Liver (tissue), 9 donors: Measurements from ENCODE around the gene EPM2A. TPM values are rescaled to one million over a fixed set of nuclear protein-coding genes. Genes with fewer than 3 reads are reported as not detected.

Experiments
- DNase-seq: peaks from one replicate; pipeline ENCODE4 v3.0.0-alpha.2; 2017; ENCODE audit warnings: low spot score
- H3K27ac ChIP-seq, 2 donors: one replicate each; pipeline ENCODE4 v1.7.0; 2013; ENCODE audit warnings: inconsistent platforms in 2 of 2, low read length in 2 of 2, control low read depth in 1 of 2, low read depth in 1 of 2, mild to moderate bottlenecking in 1 of 2
- H3K27me3 ChIP-seq, 4 donors: one replicate each; pipeline versions ENCODE4 v1.6.1 to v1.7.0; 2013; ENCODE audit warnings: low read length in 3 of 4, inconsistent platforms in 1 of 4, mild to moderate bottlenecking in 1 of 4, moderate library complexity in 1 of 4; ENCODE audit not compliant: control insufficient read depth in 4 of 4, insufficient read depth in 4 of 4
- H3K36me3 ChIP-seq, 4 donors: one replicate each; pipeline versions ENCODE4 v1.6.1 to v1.7.0; 2013; ENCODE audit warnings: low read length in 3 of 4, mild to moderate bottlenecking in 3 of 4, low read depth in 1 of 4, moderate library complexity in 1 of 4; ENCODE audit not compliant: control insufficient read depth in 4 of 4, insufficient read depth in 3 of 4
- H3K4me1 ChIP-seq, 4 donors: one replicate each; pipeline versions ENCODE4 v1.6.1 to v1.7.0; 2013; ENCODE audit warnings: low read length in 3 of 4, mild to moderate bottlenecking in 3 of 4, moderate library complexity in 1 of 4; ENCODE audit not compliant: control insufficient read depth in 4 of 4, insufficient read depth in 4 of 4
- H3K4me3 ChIP-seq, 3 donors: one replicate each; pipeline versions ENCODE4 v1.6.1 to v1.7.0; 2013; ENCODE audit warnings: low read length in 3 of 3, control low read depth in 1 of 3, low read depth in 1 of 3, mild to moderate bottlenecking in 1 of 3
- H3K9ac ChIP-seq, 2 donors: one replicate each; pipeline ENCODE4 v1.7.0; 2013; ENCODE audit warnings: low read length in 2 of 2, mild to moderate bottlenecking in 2 of 2, moderate library complexity in 2 of 2, control low read depth in 1 of 2, low read depth in 1 of 2
- H3K9me3 ChIP-seq, 4 donors: one replicate each; pipeline versions ENCODE4 v1.6.1 to v1.7.0; 2013; ENCODE audit warnings: low read length in 3 of 4; ENCODE audit not compliant: control insufficient read depth in 4 of 4
- ATF3 ChIP-seq: IDR thresholded peaks from 2 replicates; pipeline ENCODE4 v1.6.1; 2016; ENCODE audit warnings: antibody characterized with exemption
- CTCF ChIP-seq: fragments of 150-350 bp; IDR thresholded peaks from 2 replicates; pipeline ENCODE4 v1.5.1; 2017; ENCODE audit warnings: improper control_type of control experiment, low read depth, low read length; ENCODE audit not compliant: missing input control
- EGR1 ChIP-seq, 2 donors: IDR thresholded peaks; 2 replicates each; pipeline ENCODE4 v1.6.1; 2016 to 2018; ENCODE audit warnings: antibody characterized with exemption in 2 of 2, low read depth in 2 of 2
- FOXA1 ChIP-seq: IDR thresholded peaks from 2 replicates; pipeline ENCODE4 v1.6.1; 2016; ENCODE audit warnings: antibody characterized with exemption
- FOXA2 ChIP-seq: IDR thresholded peaks from 2 replicates; pipeline ENCODE4 v1.6.1; 2016; ENCODE audit warnings: antibody characterized with exemption
- GABPA ChIP-seq, 2 donors: IDR thresholded peaks in 1 of 2; conservative IDR thresholded peaks in 1 of 2; 2 replicates each; pipeline ENCODE4 v1.6.1; 2016; ENCODE audit warnings: antibody characterized with exemption in 2 of 2, mild to moderate bottlenecking in 1 of 2, moderate library complexity in 1 of 2
- HNF4A ChIP-seq, 2 donors: conservative IDR thresholded peaks; 2 replicates each; pipeline ENCODE4 v1.6.1; 2016; ENCODE audit warnings: antibody characterized with exemption in 2 of 2, mild to moderate bottlenecking in 2 of 2
- HNF4G ChIP-seq: IDR thresholded peaks from 2 replicates; pipeline ENCODE4 v1.6.1; 2016; ENCODE audit warnings: antibody characterized with exemption
- JUND ChIP-seq, 2 donors: IDR thresholded peaks; 2 replicates each; pipeline ENCODE4 v1.6.1; 2016; ENCODE audit warnings: antibody characterized with exemption in 2 of 2
- MAX ChIP-seq: IDR thresholded peaks from 2 replicates; pipeline ENCODE4 v1.6.1; 2016; ENCODE audit warnings: antibody characterized with exemption
- NR2F2 ChIP-seq: IDR thresholded peaks from 2 replicates; pipeline ENCODE4 v1.6.1; 2016; ENCODE audit warnings: antibody characterized with exemption
- RAD21 ChIP-seq, 2 donors: IDR thresholded peaks; 2 replicates each; pipeline ENCODE4 v1.6.1; 2016; ENCODE audit warnings: antibody characterized with exemption in 2 of 2, mild to moderate bottlenecking in 2 of 2
- REST ChIP-seq: IDR thresholded peaks from 2 replicates; pipeline ENCODE4 v1.6.1; 2016; ENCODE audit warnings: antibody characterized with exemption, mild to moderate bottlenecking
- RXRA ChIP-seq, 2 donors: IDR thresholded peaks; 2 replicates each; pipeline ENCODE4 v1.6.1; 2017 to 2018; ENCODE audit warnings: antibody characterized with exemption in 2 of 2, mild to moderate bottlenecking in 1 of 2
- SP1 ChIP-seq: IDR thresholded peaks from 2 replicates; pipeline ENCODE4 v1.6.1; 2018; ENCODE audit warnings: antibody characterized with exemption, mild to moderate bottlenecking
- TAF1 ChIP-seq: conservative IDR thresholded peaks from 2 replicates; pipeline ENCODE4 v1.6.1; 2016; ENCODE audit warnings: antibody characterized with exemption, mild to moderate bottlenecking
- YY1 ChIP-seq: IDR thresholded peaks from 2 replicates; pipeline ENCODE4 v1.6.1; 2016; ENCODE audit warnings: antibody characterized with exemption, mild to moderate bottlenecking
- ZBTB33 ChIP-seq: IDR thresholded peaks from 2 replicates; pipeline ENCODE4 v1.6.1; 2016; ENCODE audit warnings: antibody characterized with exemption
- WGBS: extraction: QIAGEN DNeasy Blood & Tissue Kit; methylation state at CpG from one replicate; pipeline ENCODE4 v1.1.7; 2013; 5-methylcytosine and 5-hydroxymethylcytosine counted together
- polyA plus RNA-seq, 2 donors: library from polyadenylated mRNA; stranded (reverse) in 1 of 2; unstranded in 1 of 2; fragments of 200-250 nt in 1 of 2; fragments of >200 nt in 1 of 2; fragmentation: Nextera tagmentation in 1 of 2; extraction: Ambion mirVana in 1 of 2; gene quantifications; one replicate each; pipeline versions ENCODE4 v1.2.1 to v1.2.3, GENCODE V29; 2013 to 2015
- total RNA-seq, 2 donors: library from RNA; depleted of rRNA; stranded (reverse); fragments of >200 nt; gene quantifications; one replicate each; pipeline ENCODE4 v1.2.3, GENCODE V29; 2014
- donor health status: healthy.
- donor health status: healthy.
- donor health status: healthy.
- donor health status: healthy.
- donor health status: healthy.

Gene EPM2A
- total and polyA plus RNA-seq, 4 donors = 3.7 to 13.0 (median 5.1) TPM

GRCh38 chr6:145707397-145707796 is 27.9 kb downstream of the EPM2A start:
- no peaks in the 10 kb centered on the region for H3K36me3 ChIP-seq
- DNase-seq = no peak
- H3K9me3 ChIP-seq = no peaks in the 10 kb centered on the region
- no peak overlapping the region for H3K9ac ChIP-seq
- no peak overlapping the region for H3K4me3 ChIP-seq
- H3K27ac ChIP-seq = no peak overlapping the region
- TF ChIP-seq RAD21 (IDR thresholded peaks at IDR 0.05) (no peak), EGR1 (IDR thresholded peaks at IDR 0.05; ENCODE audit: low read depth in 2 of 2) (no peak), SP1 (no peak), RXRA (IDR thresholded peaks at IDR 0.05) (no peak), FOXA2 (no peak), TAF1 (no peak), YY1 (no peak), GABPA (IDR thresholded peaks at IDR 0.05 in 1 of 2, conservative IDR thresholded peaks at IDR 0.05 in 1 of 2) (no peak), MAX (no peak), REST (no peak), JUND (IDR thresholded peaks at IDR 0.05) (no peak), FOXA1 (no peak)
- no peaks in the 10 kb centered on the region for H3K27me3 ChIP-seq
- 95% methylated on average over 5 of the region's 5 CpGs for WGBS
- H3K4me1 ChIP-seq = no peaks in the 10 kb centered on the region

- no peak for TF ChIP-seq RXRA (IDR thresholded peaks at IDR 0.05)
- no peak for TF ChIP-seq ATF3
- no peak for TF ChIP-seq REST
- TF ChIP-seq HNF4A (conservative IDR thresholded peaks at IDR 0.05) = no peak
- no peak for TF ChIP-seq FOXA1
- no peak for TF ChIP-seq CTCF
- TF ChIP-seq ZBTB33 = no peak
- TF ChIP-seq EGR1 (IDR thresholded peaks at IDR 0.05; ENCODE audit: low read depth in 2 of 2) = no peak
- no peak for TF ChIP-seq HNF4G
- no peak for TF ChIP-seq RAD21 (IDR thresholded peaks at IDR 0.05)
- no peak for TF ChIP-seq JUND (IDR thresholded peaks at IDR 0.05)
- TF ChIP-seq YY1 = no peak
- no peak for TF ChIP-seq SP1
- TF ChIP-seq FOXA2 = no peak
- no peak for TF ChIP-seq NR2F2
- no peak for DNase-seq
- no peaks in the 10 kb centered on the region for H3K36me3 ChIP-seq
- no peaks in the 10 kb centered on the region for H3K9me3 ChIP-seq
- no peaks in the 10 kb centered on the region for H3K27me3 ChIP-seq
- H3K9ac ChIP-seq = no peak overlapping the region
- no peaks in the 10 kb centered on the region for H3K4me1 ChIP-seq
- WGBS = 86% methylated on average over 2 of the region's 2 CpGs
- no peak overlapping the region for H3K4me3 ChIP-seq
- no peak overlapping the region for H3K27ac ChIP-seq
These were observed 29.8 kb downstream of the EPM2A start for GRCh38 chr6:145705561-145705960.
